GM23338 (cell line): ENCODE data around the gene TMEM132A. TPM values are rescaled to one million over a fixed set of nuclear protein-coding genes. Genes with fewer than 3 reads are reported as not detected.

ENCODE experiments used
- ATAC-seq: fragments of 200-7000 bp; cut with Tn5 transposase; 3 replicates; pipeline ENCODE4 v1.9.1; 2020
- DNase-seq: peaks from one replicate; pipeline ENCODE4 v3.0.0-alpha.2; 2015; ENCODE audit warnings: low spot score
- H2AFZ ChIP-seq: fragments of 200-600 bp; sonication (generic); 2 replicates; pipeline ENCODE4 v1.8.0; 2016; ENCODE audit warnings: antibody characterized with exemption, mild to moderate bottlenecking, moderate library complexity
- H3F3A ChIP-seq: fragments of 200-600 bp; sonication (generic); replicated peaks from 2 replicates; pipeline ENCODE4 v1.8.0; 2017; ENCODE audit warnings: antibody characterized with exemption, mixed run types, low read depth
- H3K27ac ChIP-seq: fragments of 200-600 bp; sonication (generic); 2 replicates; pipeline ENCODE4 v1.6.1; 2016; ENCODE audit warnings: low read depth
- H3K27me3 ChIP-seq: fragments of 200-600 bp; sonication (generic); 2 replicates; pipeline ENCODE4 v1.8.0; 2016; ENCODE audit warnings: mild to moderate bottlenecking, mixed run types, moderate library complexity; ENCODE audit not compliant: insufficient read depth
- H3K36me3 ChIP-seq: fragments of 200-600 bp; sonication (generic); 2 replicates; pipeline ENCODE4 v1.8.0; 2016; ENCODE audit warnings: mild to moderate bottlenecking; ENCODE audit not compliant: insufficient read depth
- H3K4me1 ChIP-seq: fragments of 200-600 bp; sonication (generic); 2 replicates; pipeline ENCODE4 v1.8.0; 2016; ENCODE audit warnings: mild to moderate bottlenecking, moderate library complexity; ENCODE audit not compliant: insufficient read depth
- H3K4me2 ChIP-seq: fragments of 200-600 bp; sonication (generic); 2 replicates; pipeline ENCODE4 v1.7.1; 2017; ENCODE audit warnings: mixed run types
- H3K4me3 ChIP-seq: fragments of 200-600 bp; sonication (generic); 2 replicates; pipeline ENCODE4 v1.6.1; 2016; ENCODE audit warnings: mixed run types
- H3K79me2 ChIP-seq: fragments of 200-600 bp; sonication (generic); replicated peaks from 2 replicates; pipeline ENCODE4 v1.8.0; 2017; ENCODE audit warnings: mild to moderate bottlenecking; ENCODE audit not compliant: insufficient read depth
- H3K9me2 ChIP-seq: fragments of 200-600 bp; sonication (generic); 2 replicates; pipeline ENCODE4 v1.8.0; 2017; ENCODE audit not compliant: insufficient read depth
- H4K20me1 ChIP-seq: fragments of 200-600 bp; sonication (generic); replicated peaks from 2 replicates; pipeline ENCODE4 v1.8.0; 2017; ENCODE audit warnings: mild to moderate bottlenecking; ENCODE audit not compliant: insufficient read depth
- H3K27ac Mint-ChIP-seq: 2 replicates; pipeline ENCODE4 v1.8.0; 2020; ENCODE audit warnings: inconsistent platforms, mild to moderate bottlenecking, moderate library complexity, mixed read lengths
- H3K27me3 Mint-ChIP-seq: 3 replicates; pipeline ENCODE4 v1.8.0; 2022; ENCODE audit warnings: low read depth, mild to moderate bottlenecking, moderate library complexity, mixed read lengths, inconsistent platforms; ENCODE audit not compliant: insufficient read depth, poor library complexity
- H3K36me3 Mint-ChIP-seq: 3 replicates; pipeline ENCODE4 v1.8.0; 2021; ENCODE audit warnings: low read depth, mild to moderate bottlenecking, inconsistent platforms, moderate library complexity, mixed read lengths
- H3K4me1 Mint-ChIP-seq: 3 replicates; pipeline ENCODE4 v1.8.0; 2020; ENCODE audit warnings: mild to moderate bottlenecking, inconsistent platforms, mixed read lengths
- H3K4me3 Mint-ChIP-seq: 3 replicates; pipeline ENCODE4 v1.8.0; 2021; ENCODE audit warnings: moderate library complexity, mild to moderate bottlenecking, inconsistent platforms, mixed read lengths
- H3K9me3 Mint-ChIP-seq: 3 replicates; pipeline ENCODE4 v1.8.0; 2020; ENCODE audit warnings: moderate library complexity, mild to moderate bottlenecking, inconsistent platforms, mixed read lengths
- CREB1 ChIP-seq: fragments of 250-450 bp; sonication (Bioruptor Pico); IDR thresholded peaks from 2 replicates; pipeline ENCODE4 v1.5.0; 2020; ENCODE audit warnings: low read depth, mild to moderate bottlenecking, moderate library complexity
- POLR2AphosphoS5 ChIP-seq: IDR thresholded peaks from 2 replicates; pipeline ENCODE4 v1.6.1; 2016; ENCODE audit warnings: antibody characterized with exemption, low read depth
- STAT1 ChIP-seq: IDR thresholded peaks from one replicate; pipeline ENCODE4 v1.6.1; 2016; ENCODE audit warnings: antibody characterized with exemption; ENCODE audit not compliant: unreplicated experiment
- ZNF114 ChIP-seq: fragments of 250-450 bp; sonication (Bioruptor Pico); IDR thresholded peaks from 2 replicates; pipeline ENCODE4 v1.5.0; 2020; ENCODE audit warnings: mild to moderate bottlenecking, moderate library complexity
- polyA plus RNA-seq: library from polyadenylated mRNA; unstranded; fragments of >200 nt; fragmentation: Nextera tagmentation; extraction: Ambion mirVana; gene quantifications from 2 replicates; pipeline ENCODE4 v1.2.1, GENCODE V29; 2016
- total RNA-seq: library from RNA; depleted of rRNA; stranded (reverse); fragments of >200 nt; shearing (Covaris generic); gene quantifications from 2 replicates; pipeline ENCODE4 v1.2.3, GENCODE V29; 2014
- TF ChIP-seq, protein P1 (sequence below), 2 experiments: fragments of 200-600 bp in 1 of 2; sonication (generic) in 1 of 2; conservative IDR thresholded peaks; 2 replicates each; pipeline versions ENCODE4 v1.5.1 to v1.6.1; 2016 to 2017; ENCODE audit warnings: antibody characterized with exemption in 2 of 2, low read depth in 2 of 2, mild to moderate bottlenecking in 2 of 2, moderate library complexity in 1 of 2
- TF ChIP-seq, protein P2 (sequence below): IDR thresholded peaks from 2 replicates; pipeline ENCODE4 v1.6.1; 2016; ENCODE audit warnings: antibody characterized with exemption
- TF ChIP-seq, protein P3 (sequence below): IDR thresholded peaks from one replicate; pipeline ENCODE4 v1.6.1; 2018; ENCODE audit warnings: antibody characterized with exemption; ENCODE audit not compliant: unreplicated experiment
- TF ChIP-seq, protein P4 (sequence below): fragments of 250-450 bp; sonication (Bioruptor Pico); IDR thresholded peaks from 2 replicates; pipeline ENCODE4 v1.5.0; 2020; ENCODE audit warnings: mild to moderate bottlenecking, moderate library complexity

Gene TMEM132A
- total and polyA plus RNA-seq, 2 experiments from 2014 or later: 36.2 to 96.6 TPM

DNA sequence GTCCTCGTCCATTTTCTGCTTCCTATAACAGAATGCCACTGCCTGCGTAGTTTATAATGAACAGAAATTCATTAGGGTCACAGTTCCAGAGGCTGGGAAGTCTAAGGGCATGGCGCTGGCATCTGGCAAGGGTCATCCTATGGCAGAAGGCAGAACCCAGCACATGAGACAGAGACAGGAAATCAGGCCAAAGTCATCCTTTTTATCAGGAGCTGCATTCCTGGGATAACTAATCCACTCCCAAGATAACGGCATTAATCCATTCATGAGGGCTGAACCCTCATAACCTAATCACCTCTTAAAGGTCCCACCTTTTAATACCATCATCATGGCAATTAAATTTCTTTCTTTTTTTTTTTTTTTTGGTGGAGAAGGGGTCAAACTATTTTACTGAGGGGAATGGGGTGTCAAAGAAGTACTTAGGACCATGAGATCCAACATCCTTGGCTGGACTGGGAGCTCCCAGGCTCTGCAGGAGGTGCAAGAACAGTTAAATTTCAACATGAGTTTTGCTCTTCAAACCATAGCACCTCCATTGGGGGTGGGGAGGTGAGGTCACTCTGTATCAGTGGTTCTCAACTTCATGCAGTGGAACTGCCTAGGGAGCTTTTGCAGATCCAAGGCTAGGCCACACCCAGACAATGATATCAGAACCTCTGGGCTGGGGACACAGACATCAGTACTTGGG, 5.9 kb upstream of the TMEM132A start:
- H3K4me3 Mint-ChIP-seq: no peak overlapping the region

More for the DNA sequence above, 5.9 kb upstream of the TMEM132A start:
- Histone ChIP-seq H4K20me1 (peaks cover 7% of the 10 kb centered on the region; the same call in 1 of the 2 replicates), H3K9me2 (no peaks in the 10 kb centered on the region), H3K4me1 (peaks cover 23% of the 10 kb centered on the region), H3K27me3 (no peaks in the 10 kb centered on the region), H3K79me2 (peaks cover 29% of the 10 kb centered on the region), H2AFZ (no peak overlapping the region), H3K27ac (no peak overlapping the region), H3K4me3 (no peak overlapping the region), H3F3A (0 out of 2 replicates have a peak, but pooled peaks cover 6% of the 10 kb centered on the region), H3K36me3 (no peaks in the 10 kb centered on the region), H3K4me2 (peak overlapping the region; percentile 38; the same call in 1 of the 2 replicates)
- Mint-ChIP-seq H3K27ac (no peak overlapping the region), H3K4me1 (peaks cover 31% of the 10 kb centered on the region), H3K36me3 (peaks cover 39% of the 10 kb centered on the region), H3K27me3 (peaks cover 14% of the 10 kb centered on the region), H3K9me3 (no peaks in the 10 kb centered on the region; the same call in 1 of the 3 replicates)
- TF ChIP-seq, protein P1, sequence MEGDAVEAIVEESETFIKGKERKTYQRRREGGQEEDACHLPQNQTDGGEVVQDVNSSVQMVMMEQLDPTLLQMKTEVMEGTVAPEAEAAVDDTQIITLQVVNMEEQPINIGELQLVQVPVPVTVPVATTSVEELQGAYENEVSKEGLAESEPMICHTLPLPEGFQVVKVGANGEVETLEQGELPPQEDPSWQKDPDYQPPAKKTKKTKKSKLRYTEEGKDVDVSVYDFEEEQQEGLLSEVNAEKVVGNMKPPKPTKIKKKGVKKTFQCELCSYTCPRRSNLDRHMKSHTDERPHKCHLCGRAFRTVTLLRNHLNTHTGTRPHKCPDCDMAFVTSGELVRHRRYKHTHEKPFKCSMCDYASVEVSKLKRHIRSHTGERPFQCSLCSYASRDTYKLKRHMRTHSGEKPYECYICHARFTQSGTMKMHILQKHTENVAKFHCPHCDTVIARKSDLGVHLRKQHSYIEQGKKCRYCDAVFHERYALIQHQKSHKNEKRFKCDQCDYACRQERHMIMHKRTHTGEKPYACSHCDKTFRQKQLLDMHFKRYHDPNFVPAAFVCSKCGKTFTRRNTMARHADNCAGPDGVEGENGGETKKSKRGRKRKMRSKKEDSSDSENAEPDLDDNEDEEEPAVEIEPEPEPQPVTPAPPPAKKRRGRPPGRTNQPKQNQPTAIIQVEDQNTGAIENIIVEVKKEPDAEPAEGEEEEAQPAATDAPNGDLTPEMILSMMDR (conservative IDR thresholded peaks at IDR 0.05; ENCODE audit: low read depth in 2 of 2): no peak
- TF ChIP-seq CREB1 (CRISPR knock-in tag) (no peak), POLR2AphosphoS5 (no peak), STAT1 (no peak), ZNF114 (no peak)
- TF ChIP-seq, protein P2, sequence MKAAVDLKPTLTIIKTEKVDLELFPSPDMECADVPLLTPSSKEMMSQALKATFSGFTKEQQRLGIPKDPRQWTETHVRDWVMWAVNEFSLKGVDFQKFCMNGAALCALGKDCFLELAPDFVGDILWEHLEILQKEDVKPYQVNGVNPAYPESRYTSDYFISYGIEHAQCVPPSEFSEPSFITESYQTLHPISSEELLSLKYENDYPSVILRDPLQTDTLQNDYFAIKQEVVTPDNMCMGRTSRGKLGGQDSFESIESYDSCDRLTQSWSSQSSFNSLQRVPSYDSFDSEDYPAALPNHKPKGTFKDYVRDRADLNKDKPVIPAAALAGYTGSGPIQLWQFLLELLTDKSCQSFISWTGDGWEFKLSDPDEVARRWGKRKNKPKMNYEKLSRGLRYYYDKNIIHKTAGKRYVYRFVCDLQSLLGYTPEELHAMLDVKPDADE: no peak
- TF ChIP-seq, protein P3, sequence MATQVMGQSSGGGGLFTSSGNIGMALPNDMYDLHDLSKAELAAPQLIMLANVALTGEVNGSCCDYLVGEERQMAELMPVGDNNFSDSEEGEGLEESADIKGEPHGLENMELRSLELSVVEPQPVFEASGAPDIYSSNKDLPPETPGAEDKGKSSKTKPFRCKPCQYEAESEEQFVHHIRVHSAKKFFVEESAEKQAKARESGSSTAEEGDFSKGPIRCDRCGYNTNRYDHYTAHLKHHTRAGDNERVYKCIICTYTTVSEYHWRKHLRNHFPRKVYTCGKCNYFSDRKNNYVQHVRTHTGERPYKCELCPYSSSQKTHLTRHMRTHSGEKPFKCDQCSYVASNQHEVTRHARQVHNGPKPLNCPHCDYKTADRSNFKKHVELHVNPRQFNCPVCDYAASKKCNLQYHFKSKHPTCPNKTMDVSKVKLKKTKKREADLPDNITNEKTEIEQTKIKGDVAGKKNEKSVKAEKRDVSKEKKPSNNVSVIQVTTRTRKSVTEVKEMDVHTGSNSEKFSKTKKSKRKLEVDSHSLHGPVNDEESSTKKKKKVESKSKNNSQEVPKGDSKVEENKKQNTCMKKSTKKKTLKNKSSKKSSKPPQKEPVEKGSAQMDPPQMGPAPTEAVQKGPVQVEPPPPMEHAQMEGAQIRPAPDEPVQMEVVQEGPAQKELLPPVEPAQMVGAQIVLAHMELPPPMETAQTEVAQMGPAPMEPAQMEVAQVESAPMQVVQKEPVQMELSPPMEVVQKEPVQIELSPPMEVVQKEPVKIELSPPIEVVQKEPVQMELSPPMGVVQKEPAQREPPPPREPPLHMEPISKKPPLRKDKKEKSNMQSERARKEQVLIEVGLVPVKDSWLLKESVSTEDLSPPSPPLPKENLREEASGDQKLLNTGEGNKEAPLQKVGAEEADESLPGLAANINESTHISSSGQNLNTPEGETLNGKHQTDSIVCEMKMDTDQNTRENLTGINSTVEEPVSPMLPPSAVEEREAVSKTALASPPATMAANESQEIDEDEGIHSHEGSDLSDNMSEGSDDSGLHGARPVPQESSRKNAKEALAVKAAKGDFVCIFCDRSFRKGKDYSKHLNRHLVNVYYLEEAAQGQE: no peak
- TF ChIP-seq, protein P4, sequence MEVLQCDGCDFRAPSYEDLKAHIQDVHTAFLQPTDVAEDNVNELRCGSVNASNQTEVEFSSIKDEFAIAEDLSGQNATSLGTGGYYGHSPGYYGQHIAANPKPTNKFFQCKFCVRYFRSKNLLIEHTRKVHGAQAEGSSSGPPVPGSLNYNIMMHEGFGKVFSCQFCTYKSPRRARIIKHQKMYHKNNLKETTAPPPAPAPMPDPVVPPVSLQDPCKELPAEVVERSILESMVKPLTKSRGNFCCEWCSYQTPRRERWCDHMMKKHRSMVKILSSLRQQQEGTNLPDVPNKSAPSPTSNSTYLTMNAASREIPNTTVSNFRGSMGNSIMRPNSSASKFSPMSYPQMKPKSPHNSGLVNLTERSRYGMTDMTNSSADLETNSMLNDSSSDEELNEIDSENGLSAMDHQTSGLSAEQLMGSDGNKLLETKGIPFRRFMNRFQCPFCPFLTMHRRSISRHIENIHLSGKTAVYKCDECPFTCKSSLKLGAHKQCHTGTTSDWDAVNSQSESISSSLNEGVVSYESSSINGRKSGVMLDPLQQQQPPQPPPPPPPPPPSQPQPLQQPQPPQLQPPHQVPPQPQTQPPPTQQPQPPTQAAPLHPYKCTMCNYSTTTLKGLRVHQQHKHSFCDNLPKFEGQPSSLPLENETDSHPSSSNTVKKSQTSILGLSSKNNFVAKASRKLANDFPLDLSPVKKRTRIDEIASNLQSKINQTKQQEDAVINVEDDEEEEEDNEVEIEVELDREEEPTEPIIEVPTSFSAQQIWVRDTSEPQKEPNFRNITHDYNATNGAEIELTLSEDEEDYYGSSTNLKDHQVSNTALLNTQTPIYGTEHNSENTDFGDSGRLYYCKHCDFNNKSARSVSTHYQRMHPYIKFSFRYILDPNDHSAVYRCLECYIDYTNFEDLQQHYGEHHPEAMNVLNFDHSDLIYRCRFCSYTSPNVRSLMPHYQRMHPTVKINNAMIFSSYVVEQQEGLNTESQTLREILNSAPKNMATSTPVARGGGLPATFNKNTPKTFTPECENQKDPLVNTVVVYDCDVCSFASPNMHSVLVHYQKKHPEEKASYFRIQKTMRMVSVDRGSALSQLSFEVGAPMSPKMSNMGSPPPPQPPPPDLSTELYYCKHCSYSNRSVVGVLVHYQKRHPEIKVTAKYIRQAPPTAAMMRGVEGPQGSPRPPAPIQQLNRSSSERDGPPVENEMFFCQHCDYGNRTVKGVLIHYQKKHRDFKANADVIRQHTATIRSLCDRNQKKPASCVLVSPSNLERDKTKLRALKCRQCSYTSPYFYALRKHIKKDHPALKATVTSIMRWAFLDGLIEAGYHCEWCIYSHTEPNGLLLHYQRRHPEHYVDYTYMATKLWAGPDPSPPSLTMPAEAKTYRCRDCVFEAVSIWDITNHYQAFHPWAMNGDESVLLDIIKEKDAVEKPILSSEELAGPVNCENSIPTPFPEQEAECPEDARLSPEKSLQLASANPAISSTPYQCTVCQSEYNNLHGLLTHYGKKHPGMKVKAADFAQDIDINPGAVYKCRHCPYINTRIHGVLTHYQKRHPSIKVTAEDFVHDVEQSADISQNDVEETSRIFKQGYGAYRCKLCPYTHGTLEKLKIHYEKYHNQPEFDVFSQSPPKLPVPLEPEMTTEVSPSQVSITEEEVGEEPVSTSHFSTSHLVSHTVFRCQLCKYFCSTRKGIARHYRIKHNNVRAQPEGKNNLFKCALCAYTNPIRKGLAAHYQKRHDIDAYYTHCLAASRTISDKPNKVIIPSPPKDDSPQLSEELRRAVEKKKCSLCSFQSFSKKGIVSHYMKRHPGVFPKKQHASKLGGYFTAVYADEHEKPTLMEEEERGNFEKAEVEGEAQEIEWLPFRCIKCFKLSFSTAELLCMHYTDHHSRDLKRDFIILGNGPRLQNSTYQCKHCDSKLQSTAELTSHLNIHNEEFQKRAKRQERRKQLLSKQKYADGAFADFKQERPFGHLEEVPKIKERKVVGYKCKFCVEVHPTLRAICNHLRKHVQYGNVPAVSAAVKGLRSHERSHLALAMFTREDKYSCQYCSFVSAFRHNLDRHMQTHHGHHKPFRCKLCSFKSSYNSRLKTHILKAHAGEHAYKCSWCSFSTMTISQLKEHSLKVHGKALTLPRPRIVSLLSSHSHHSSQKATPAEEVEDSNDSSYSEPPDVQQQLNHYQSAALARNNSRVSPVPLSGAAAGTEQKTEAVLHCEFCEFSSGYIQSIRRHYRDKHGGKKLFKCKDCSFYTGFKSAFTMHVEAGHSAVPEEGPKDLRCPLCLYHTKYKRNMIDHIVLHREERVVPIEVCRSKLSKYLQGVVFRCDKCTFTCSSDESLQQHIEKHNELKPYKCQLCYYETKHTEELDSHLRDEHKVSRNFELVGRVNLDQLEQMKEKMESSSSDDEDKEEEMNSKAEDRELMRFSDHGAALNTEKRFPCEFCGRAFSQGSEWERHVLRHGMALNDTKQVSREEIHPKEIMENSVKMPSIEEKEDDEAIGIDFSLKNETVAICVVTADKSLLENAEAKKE: no peak
- ATAC-seq (no peak), DNase-seq (no peak)
